ENCODE results near the gene SLC25A42. TPM values are rescaled to one million over a fixed set of nuclear protein-coding genes. Genes with fewer than 3 reads are reported as not detected.
A peak's percentile ranks its signal among the peaks of the same experiment; 100 is the strongest.

The SLC25A42 gene
- total RNA-seq, 2 experiments from 2014 or later = 6.7 to 8.5 TPM

- peaks cover 14% of the 10 kb centered on the region for H3K36me3 Mint-ChIP-seq (ENCODE audit: low read depth)
- H3K27me3 Mint-ChIP-seq (ENCODE audit: low read depth) = no peaks in the 10 kb centered on the region
- no peak overlapping the region for H3K27ac Mint-ChIP-seq
- DNase-seq = peak; percentile 60
- CTCF ChIA-PET = interaction anchor here (0.6 to 1.6 kb wide), 8 partner anchors 11 to 169 kb away, joined by 3 to 9 read pairs (median 4); no protein-coding TSS in a partner anchor
- H3K4me3 Mint-ChIP-seq = no peak overlapping the region
- intact Hi-C loops (cut with micrococcal nuclease) = no loop called here
- H3K9me3 Mint-ChIP-seq = no peaks in the 10 kb centered on the region
- no peaks in the 10 kb centered on the region for H3K4me1 Mint-ChIP-seq (ENCODE audit: low read depth)
Measured at GRCh38 chr19:19115954-19116353, 52.2 kb downstream of the SLC25A42 start.

- H3K27me3 Mint-ChIP-seq (ENCODE audit: low read depth) = no peaks in the 10 kb centered on the region
- intact Hi-C loops (cut with micrococcal nuclease) = no loop called here
- H3K9me3 Mint-ChIP-seq = peaks cover 9% of the 10 kb centered on the region
- H3K36me3 Mint-ChIP-seq (ENCODE audit: low read depth) = peaks cover 32% of the 10 kb centered on the region
- CTCF ChIA-PET = no interaction called here
- no peak for DNase-seq
- no peak overlapping the region for H3K4me3 Mint-ChIP-seq
- no peak overlapping the region for H3K27ac Mint-ChIP-seq
- no peaks in the 10 kb centered on the region for H3K4me1 Mint-ChIP-seq (ENCODE audit: low read depth)
Measured at GRCh38 chr19:19119325-19120237, 55.8 kb downstream of the SLC25A42 start.

GRCh38 chr19:19120308-19121231 lies 56.8 kb downstream of the SLC25A42 start:
- H3K4me3 Mint-ChIP-seq = no peak overlapping the region
- intact Hi-C loops (cut with micrococcal nuclease) = no loop called here
- H3K4me1 Mint-ChIP-seq (ENCODE audit: low read depth) = no peaks in the 10 kb centered on the region
- no peaks in the 10 kb centered on the region for H3K27me3 Mint-ChIP-seq (ENCODE audit: low read depth)
- DNase-seq = peak; percentile 46
- H3K9me3 Mint-ChIP-seq = peaks cover 9% of the 10 kb centered on the region
- CTCF ChIA-PET = no interaction called here
- no peak overlapping the region for H3K27ac Mint-ChIP-seq
- peaks cover 32% of the 10 kb centered on the region for H3K36me3 Mint-ChIP-seq (ENCODE audit: low read depth)

GRCh38 chr19:19121371-19121770 lies 57.6 kb downstream of the SLC25A42 start:
- no peaks in the 10 kb centered on the region for H3K4me1 Mint-ChIP-seq (ENCODE audit: low read depth)
- intact Hi-C loops (cut with micrococcal nuclease) = no loop called here
- CTCF ChIA-PET = no interaction called here

GRCh38 chr19:19122902-19123301 lies 59.1 kb downstream of the SLC25A42 start:
- DNase-seq = no peak
- intact Hi-C loops (cut with micrococcal nuclease) = no loop called here
- Mint-ChIP-seq H3K4me1 (ENCODE audit: low read depth) (no peaks in the 10 kb centered on the region), H3K27ac (no peak overlapping the region), H3K4me3 (no peak overlapping the region), H3K36me3 (ENCODE audit: low read depth) (peaks cover 34% of the 10 kb centered on the region), H3K27me3 (ENCODE audit: low read depth) (no peaks in the 10 kb centered on the region), H3K9me3 (peaks cover 9% of the 10 kb centered on the region)
- CTCF ChIA-PET = interaction anchor here (0.9 kb wide), 1 partner anchor 33 kb away, joined by 3 read pairs; no protein-coding TSS in a partner anchor

More at GRCh38 chr19:19121371-19121770, 57.6 kb downstream of the SLC25A42 start:
- H3K9me3 Mint-ChIP-seq = peaks cover 9% of the 10 kb centered on the region
- H3K27me3 Mint-ChIP-seq (ENCODE audit: low read depth) = no peaks in the 10 kb centered on the region
- no peak for DNase-seq
- no peak overlapping the region for H3K4me3 Mint-ChIP-seq
- no peak overlapping the region for H3K27ac Mint-ChIP-seq
- H3K36me3 Mint-ChIP-seq (ENCODE audit: low read depth) = peaks cover 32% of the 10 kb centered on the region

- intact Hi-C loops (cut with micrococcal nuclease) = no loop called here
- H3K27me3 Mint-ChIP-seq (ENCODE audit: low read depth) = no peaks in the 10 kb centered on the region
- CTCF ChIA-PET = interaction anchor here (0.9 kb wide), 1 partner anchor 33 kb away, joined by 3 read pairs; no protein-coding TSS in a partner anchor
- no peak overlapping the region for H3K27ac Mint-ChIP-seq
- peaks cover 9% of the 10 kb centered on the region for H3K9me3 Mint-ChIP-seq
- no peaks in the 10 kb centered on the region for H3K4me1 Mint-ChIP-seq (ENCODE audit: low read depth)
- H3K36me3 Mint-ChIP-seq (ENCODE audit: low read depth) = peaks cover 35% of the 10 kb centered on the region
- no peak overlapping the region for H3K4me3 Mint-ChIP-seq
- no peak for DNase-seq
Measured at GRCh38 chr19:19123386-19123785, 59.6 kb downstream of the SLC25A42 start.

GRCh38 chr19:19126102-19126501 lies 62.3 kb downstream of the SLC25A42 start:
- no peak for DNase-seq
- intact Hi-C loops (cut with micrococcal nuclease) = no loop called here
- Mint-ChIP-seq H3K27ac (no peak overlapping the region), H3K9me3 (peaks cover 9% of the 10 kb centered on the region), H3K4me1 (ENCODE audit: low read depth) (no peaks in the 10 kb centered on the region), H3K27me3 (ENCODE audit: low read depth) (no peaks in the 10 kb centered on the region), H3K36me3 (ENCODE audit: low read depth) (peaks cover 29% of the 10 kb centered on the region), H3K4me3 (no peak overlapping the region)
- CTCF ChIA-PET = no interaction called here

- intact Hi-C loops (cut with micrococcal nuclease) = no loop called here
- Mint-ChIP-seq H3K27ac (peak overlapping the region; percentile 51), H3K4me3 (no peak overlapping the region), H3K9me3 (peaks cover 10% of the 10 kb centered on the region), H3K36me3 (ENCODE audit: low read depth) (peaks cover 28% of the 10 kb centered on the region), H3K4me1 (ENCODE audit: low read depth) (peaks cover 7% of the 10 kb centered on the region), H3K27me3 (ENCODE audit: low read depth) (no peaks in the 10 kb centered on the region)
- no peak for DNase-seq
- CTCF ChIA-PET = interaction anchor here (0.6 to 1.2 kb wide), 2 partner anchors 10 to 69 kb away, joined by 3 read pairs; no protein-coding TSS in a partner anchor
Measured at GRCh38 chr19:19131989-19132388, 68.2 kb downstream of the SLC25A42 start.

GRCh38 chr19:19132912-19133311 lies 69.1 kb downstream of the SLC25A42 start:
- Mint-ChIP-seq H3K27ac (no peak overlapping the region), H3K36me3 (ENCODE audit: low read depth) (peaks cover 26% of the 10 kb centered on the region), H3K9me3 (peaks cover 10% of the 10 kb centered on the region), H3K4me1 (ENCODE audit: low read depth) (peaks cover 16% of the 10 kb centered on the region), H3K27me3 (ENCODE audit: low read depth) (no peaks in the 10 kb centered on the region), H3K4me3 (no peak overlapping the region)
- no peak for DNase-seq
- CTCF ChIA-PET = interaction anchor here (0.7 to 1.4 kb wide), 3 partner anchors 9 to 17 kb away, joined by 3 to 9 read pairs (median 3); no protein-coding TSS in a partner anchor
- intact Hi-C loops (cut with micrococcal nuclease) = no loop called here

GRCh38 chr19:19133985-19134384 lies 70.2 kb downstream of the SLC25A42 start:
- Mint-ChIP-seq H3K4me3 (no peak overlapping the region), H3K4me1 (ENCODE audit: low read depth) (peaks cover 25% of the 10 kb centered on the region), H3K27ac (no peak overlapping the region), H3K9me3 (peaks cover 10% of the 10 kb centered on the region), H3K27me3 (ENCODE audit: low read depth) (no peaks in the 10 kb centered on the region), H3K36me3 (ENCODE audit: low read depth) (peaks cover 21% of the 10 kb centered on the region)
- CTCF ChIA-PET = interaction anchor here (1.4 kb wide), 1 partner anchor 11 kb away, joined by 9 read pairs; no protein-coding TSS in a partner anchor
- intact Hi-C loops (cut with micrococcal nuclease) = no loop called here
- no peak for DNase-seq

GRCh38 chr19:19134687-19135158 lies 70.9 kb downstream of the SLC25A42 start:
- intact Hi-C loops (cut with micrococcal nuclease) = loop anchor here (5.0 kb wide), 1 partner anchor 102 kb away; the partner anchor contains the start of genes ARMC6 and SUGP2
- H3K4me3 Mint-ChIP-seq = peak overlapping the region; percentile 32
- peaks cover 27% of the 10 kb centered on the region for H3K4me1 Mint-ChIP-seq (ENCODE audit: low read depth)
- H3K36me3 Mint-ChIP-seq (ENCODE audit: low read depth) = peaks cover 21% of the 10 kb centered on the region
- no peaks in the 10 kb centered on the region for H3K27me3 Mint-ChIP-seq (ENCODE audit: low read depth)
- peaks cover 10% of the 10 kb centered on the region for H3K9me3 Mint-ChIP-seq
- no peak overlapping the region for H3K27ac Mint-ChIP-seq
- CTCF ChIA-PET = interaction anchor here (0.7 to 1.8 kb wide), 2 partner anchors 12 to 40 kb away, joined by 3 to 7 read pairs; no protein-coding TSS in a partner anchor
- DNase-seq = peak; percentile 44

Measured in activated naive CD4-positive, alpha-beta T cell treated with anti-CD3 and anti-CD28 coated beads for 36 hours (primary cell).